Body of pancreas (tissue), 4 donors: ENCODE data around the gene CYP46A1.

Experiments
- CTCF ChIP-seq, 7 experiments: fragments of 450-650 bp in 4 of 7; fragments of 200-600 bp in 3 of 7; sonication (generic) in 3 of 7; IDR thresholded peaks; one replicate each; pipeline ENCODE4 v1.5.1; 2016 to 2019; ENCODE audit warnings: antibody characterized with exemption in 7 of 7
- POLR2A ChIP-seq, 3 donors: fragments of 450-650 bp; IDR thresholded peaks; one replicate each; pipeline ENCODE4 v1.6.1; 2016; ENCODE audit warnings: antibody characterized with exemption in 3 of 3, mild to moderate bottlenecking in 2 of 3

- no peak for TF ChIP-seq CTCF (IDR thresholded peaks at IDR 0.05)
- no peak for TF ChIP-seq POLR2A (IDR thresholded peaks at IDR 0.05)
Measured at GRCh38 chr14:99679543-99679942, 4.6 kb upstream of the CYP46A1 start.
